ENCODE results near the gene VSIG8. TPM values are rescaled to one million over a fixed set of nuclear protein-coding genes. Genes with fewer than 3 reads are reported as not detected.

Gene VSIG8
- total RNA-seq, 1 donor from 2014 or later, result not detected

DNA sequence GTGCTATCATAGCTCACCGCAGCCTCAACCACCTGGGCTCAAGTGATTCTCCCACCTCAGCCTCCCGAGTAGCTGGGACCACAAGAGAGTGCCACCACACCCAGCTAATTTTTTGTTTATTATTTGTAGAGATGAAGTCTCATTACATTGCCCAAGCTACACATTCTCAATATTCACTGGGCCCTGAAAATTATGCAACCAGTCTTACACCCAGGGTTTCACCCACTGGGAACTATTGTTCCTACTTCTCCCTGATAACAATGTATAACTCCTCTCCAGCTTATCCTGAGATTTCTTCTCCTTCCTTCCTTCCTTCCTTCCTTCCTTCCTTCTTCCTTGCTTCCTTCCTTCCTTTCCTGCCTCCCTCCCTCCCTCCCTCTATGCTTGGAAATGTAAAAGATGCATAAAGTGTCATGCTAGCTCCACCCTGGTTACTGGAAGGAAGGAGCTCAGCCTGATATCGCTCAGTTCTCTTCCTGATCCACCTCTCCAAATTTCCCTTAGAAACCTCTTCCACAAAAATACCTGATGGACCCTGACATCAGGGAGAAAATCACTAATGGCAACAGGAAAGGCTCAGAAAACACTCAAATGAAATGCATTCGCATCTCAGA lies 11.2 kb upstream of the VSIG8 start:
- H3K27ac Mint-ChIP-seq, result no peak overlapping the region
- no peak for TF ChIP-seq CTCF (conservative IDR thresholded peaks at IDR 0.05)
- H3K9me3 Mint-ChIP-seq, result no peaks in the 10 kb centered on the region

GRCh38 chr1:159872891-159873290 lies 10.4 kb upstream of the VSIG8 start:
- no peak overlapping the region for H3K27ac Mint-ChIP-seq
- no peaks in the 10 kb centered on the region for H3K36me3 Mint-ChIP-seq
- no peaks in the 10 kb centered on the region for H3K9me3 Mint-ChIP-seq
- H3K4me3 Mint-ChIP-seq, result no peak overlapping the region
- H3K27me3 Mint-ChIP-seq, result peaks cover 24% of the 10 kb centered on the region
- TF ChIP-seq CTCF (conservative IDR thresholded peaks at IDR 0.05), result no peak
- DNase-seq (ENCODE audit: extremely low spot score, unreplicated experiment), result no peak
- H3K4me1 Mint-ChIP-seq (ENCODE audit: unreplicated experiment), result no peaks in the 10 kb centered on the region

More for the DNA sequence above, 11.2 kb upstream of the VSIG8 start:
- H3K36me3 Mint-ChIP-seq, result no peaks in the 10 kb centered on the region
- H3K4me1 Mint-ChIP-seq (ENCODE audit: unreplicated experiment), result no peaks in the 10 kb centered on the region
- DNase-seq (ENCODE audit: extremely low spot score, unreplicated experiment), result no peak
- peaks cover 24% of the 10 kb centered on the region for H3K27me3 Mint-ChIP-seq
- H3K4me3 Mint-ChIP-seq, result no peak overlapping the region

- H3K27me3 Mint-ChIP-seq, result peaks cover 28% of the 10 kb centered on the region
- no peaks in the 10 kb centered on the region for H3K4me1 Mint-ChIP-seq (ENCODE audit: unreplicated experiment)
- no peaks in the 10 kb centered on the region for H3K9me3 Mint-ChIP-seq
- H3K36me3 Mint-ChIP-seq, result no peaks in the 10 kb centered on the region
- DNase-seq (ENCODE audit: extremely low spot score, unreplicated experiment), result no peak
- no peak overlapping the region for H3K27ac Mint-ChIP-seq
- no peak for TF ChIP-seq CTCF (conservative IDR thresholded peaks at IDR 0.05)
- H3K4me3 Mint-ChIP-seq, result no peak overlapping the region
Observed at GRCh38 chr1:159870704-159871103, 8.2 kb upstream of the VSIG8 start.

GRCh38 chr1:159869607-159870006 lies 7.2 kb upstream of the VSIG8 start:
- no peak for TF ChIP-seq CTCF (conservative IDR thresholded peaks at IDR 0.05)
- Mint-ChIP-seq H3K36me3 (no peaks in the 10 kb centered on the region), H3K9me3 (no peaks in the 10 kb centered on the region), H3K4me3 (no peak overlapping the region), H3K27ac (no peak overlapping the region), H3K27me3 (peaks cover 32% of the 10 kb centered on the region), H3K4me1 (ENCODE audit: unreplicated experiment) (no peaks in the 10 kb centered on the region)
- DNase-seq (ENCODE audit: extremely low spot score, unreplicated experiment), result no peak

- no peaks in the 10 kb centered on the region for H3K36me3 Mint-ChIP-seq
- H3K9me3 Mint-ChIP-seq, result no peaks in the 10 kb centered on the region
- TF ChIP-seq CTCF (conservative IDR thresholded peaks at IDR 0.05), result no peak
- no peak for DNase-seq (ENCODE audit: extremely low spot score, unreplicated experiment)
- no peaks in the 10 kb centered on the region for H3K4me1 Mint-ChIP-seq (ENCODE audit: unreplicated experiment)
- peaks cover 34% of the 10 kb centered on the region for H3K27me3 Mint-ChIP-seq
- no peak overlapping the region for H3K4me3 Mint-ChIP-seq
- no peak overlapping the region for H3K27ac Mint-ChIP-seq
Observed at GRCh38 chr1:159869173-159869572, 6.7 kb upstream of the VSIG8 start.

DNA sequence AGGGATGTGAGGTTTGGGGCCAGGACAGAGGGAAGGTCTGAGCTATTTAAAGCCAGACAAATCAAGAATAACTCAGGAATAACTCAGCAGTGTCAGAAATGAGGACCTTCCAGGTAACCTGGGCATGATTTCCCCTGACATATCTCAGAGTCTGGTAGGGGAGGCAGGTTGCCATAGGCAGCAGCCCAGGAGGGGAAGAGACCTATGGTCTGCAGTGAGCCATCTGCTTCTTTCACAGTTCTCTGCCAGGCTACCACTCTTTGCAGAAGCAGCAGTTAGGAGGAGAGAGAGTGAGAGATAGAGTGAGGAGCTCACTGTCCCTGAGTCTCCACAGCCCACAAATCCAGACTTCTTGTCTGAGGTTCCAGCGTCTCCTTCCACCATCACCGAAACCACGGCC lies 6.3 kb upstream of the VSIG8 start:
- H3K4me3 Mint-ChIP-seq, result no peak overlapping the region
- no peaks in the 10 kb centered on the region for H3K4me1 Mint-ChIP-seq (ENCODE audit: unreplicated experiment)
- H3K9me3 Mint-ChIP-seq, result no peaks in the 10 kb centered on the region
- no peak for DNase-seq (ENCODE audit: extremely low spot score, unreplicated experiment)
- H3K36me3 Mint-ChIP-seq, result no peaks in the 10 kb centered on the region
- H3K27me3 Mint-ChIP-seq, result peaks cover 32% of the 10 kb centered on the region
- H3K27ac Mint-ChIP-seq, result no peak overlapping the region
- TF ChIP-seq CTCF (conservative IDR thresholded peaks at IDR 0.05), result no peak
